ENCODE results near the gene JAG2. TPM values are rescaled to one million over a fixed set of nuclear protein-coding genes. Genes with fewer than 3 reads are reported as not detected.

The JAG2 gene
- total RNA-seq, 3 donors from 2014 or later (not counting 1 experiment from before 2014, with no cell fraction given), result 3.5 to 6.6 (median 6.1) TPM

DNA sequence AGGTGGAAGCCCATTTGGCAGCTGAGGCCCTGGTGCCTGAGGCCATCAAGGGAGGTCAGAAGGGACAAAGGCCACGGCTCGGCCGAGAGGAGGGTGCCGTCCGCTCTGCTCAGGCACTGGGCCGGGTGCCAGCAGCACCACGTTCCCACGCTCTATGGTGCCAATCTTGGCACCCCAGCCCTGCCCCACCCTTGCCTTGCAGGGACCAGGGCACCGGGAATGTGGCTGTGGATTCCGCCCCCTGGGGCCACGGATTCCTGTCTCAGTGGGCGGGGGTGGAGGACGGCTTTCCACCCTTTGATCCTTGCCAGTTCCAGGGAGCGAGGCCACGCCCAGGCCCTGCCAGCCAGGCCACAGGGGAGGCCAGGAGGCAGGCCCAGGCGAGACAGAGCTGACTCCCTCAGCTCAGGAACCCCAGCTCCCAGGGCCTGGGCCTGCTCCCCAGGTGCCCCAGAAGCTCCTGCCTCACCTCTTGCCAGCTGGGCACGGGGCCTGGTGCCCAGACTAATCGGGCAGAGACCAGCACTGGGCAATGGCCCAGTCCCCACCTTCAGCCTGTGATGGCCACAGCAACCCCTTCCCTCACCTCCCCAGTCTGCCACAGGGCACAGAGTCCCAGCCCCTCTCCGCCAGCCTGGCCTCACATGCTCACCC is 76.9 kb downstream of the JAG2 start:
- H3K36me3 ChIP-seq (ENCODE audit: control insufficient read depth, insufficient read depth, low read length), result no peaks in the 10 kb centered on the region
- ATAC-seq, result no peak
- no peak overlapping the region for H3K27ac ChIP-seq (ENCODE audit: low read length)
- H3K27me3 ChIP-seq (ENCODE audit: control insufficient read depth, insufficient read depth, low read length), result peaks cover 4% of the 10 kb centered on the region
- H3K9me3 ChIP-seq (ENCODE audit: control insufficient read depth, insufficient read depth, low read length), result no peaks in the 10 kb centered on the region
- TF ChIP-seq CTCF (IDR thresholded peaks at IDR 0.05), result no peak
- H3K27me3 Mint-ChIP-seq (ENCODE audit: low read depth in 2 of 2), result peaks cover 0 to 6% of the 10 kb centered on the region in 2 donors
- H3K4me3 Mint-ChIP-seq, result peak overlapping the region; percentile 37
- peak overlapping the region in 1 of 2 donors; percentile 84 for H3K27ac Mint-ChIP-seq
- H3K4me1 Mint-ChIP-seq, result peaks cover 6 to 43% of the 10 kb centered on the region in 2 donors
- H3K4me1 ChIP-seq (ENCODE audit: control insufficient read depth, insufficient read depth, low read length), result peaks cover 40% of the 10 kb centered on the region
- WGBS (ENCODE audit: insufficient coverage), result 90% methylated on average over 19 of the region's 19 CpGs
- intact Hi-C loops (cut with micrococcal nuclease), result loop anchor here (2.0 to 5.0 kb wide), 2 partner anchors 76 to 189 kb away; partner anchors contain the start of gene JAG2
- no peaks in the 10 kb centered on the region for H3K36me3 Mint-ChIP-seq
- H3K4me3 ChIP-seq (ENCODE audit: low read length), result no peak overlapping the region
- DNase-seq, result peak in 1 of 2 donors; percentile 33
- no peaks in the 10 kb centered on the region for H3K9me3 Mint-ChIP-seq

- Histone ChIP-seq H3K4me1 (ENCODE audit: control insufficient read depth, insufficient read depth, low read length) (peaks cover 46% of the 10 kb centered on the region), H3K4me3 (ENCODE audit: low read length) (no peak overlapping the region), H3K9me3 (ENCODE audit: control insufficient read depth, insufficient read depth, low read length) (no peaks in the 10 kb centered on the region), H3K27me3 (ENCODE audit: control insufficient read depth, insufficient read depth, low read length) (peaks cover 4% of the 10 kb centered on the region), H3K36me3 (ENCODE audit: control insufficient read depth, insufficient read depth, low read length) (no peaks in the 10 kb centered on the region), H3K27ac (ENCODE audit: low read length) (no peak overlapping the region)
- Mint-ChIP-seq H3K4me3 (no peak overlapping the region), H3K27me3 (ENCODE audit: low read depth in 2 of 2) (peaks cover 0 to 3% of the 10 kb centered on the region in 2 donors), H3K36me3 (no peaks in the 10 kb centered on the region), H3K27ac (no peak overlapping the region), H3K9me3 (no peaks in the 10 kb centered on the region), H3K4me1 (peaks cover 7 to 47% of the 10 kb centered on the region in 2 donors)
- DNase-seq (peak in 1 of 2 donors; percentile 32), ATAC-seq (no peak)
- intact Hi-C loops (cut with micrococcal nuclease), result loop anchor here (2.0 to 5.0 kb wide), 2 partner anchors 76 to 190 kb away; partner anchors contain the start of gene JAG2
- TF ChIP-seq CTCF (IDR thresholded peaks at IDR 0.05), result no peak
- WGBS (ENCODE audit: insufficient coverage), result 95% methylated on average over 9 of the region's 9 CpGs
These were observed 77.5 kb downstream of the JAG2 start for GRCh38 chr14:105091054-105091516.

Other genes starting within 250 kb of the JAG2 start
- 1 to 10 TPM; 1.7 to 7.2 (median 2.9) TPM for gene PLD4, start 243.9 kb downstream of the JAG2 start, total RNA-seq
- gene AHNAK2, start 190.4 kb downstream of the JAG2 start, total RNA-seq, result under 1 TPM in 1 of 3 donors, not detected in 2; 0.05 TPM
- gene CLBA1, start 183.0 kb downstream of the JAG2 start, total RNA-seq, result 1 to 10 TPM; 1.2 to 1.8 (median 1.3) TPM
- gene CDCA4, start 147.7 kb downstream of the JAG2 start, total RNA-seq, result 10 to 100 TPM; 10.3 to 20.7 (median 16.6) TPM
- 10 to 100 TPM; 18.2 to 30.3 (median 26.7) TPM for gene GPR132, start 103.3 kb downstream of the JAG2 start, total RNA-seq
- 10 to 100 TPM; 16.0 to 32.9 (median 22.8) TPM for gene NUDT14, start 12.5 kb upstream of the JAG2 start, total RNA-seq
- gene BTBD6, start 79.8 kb upstream of the JAG2 start, total RNA-seq, result 10 to 100 TPM; 30.9 to 48.7 (median 44.2) TPM
- 10 to 100 TPM; 82.4 to 92.7 (median 87.4) TPM for gene BRF1, start 132.2 kb upstream of the JAG2 start, total RNA-seq
- gene PACS2, start 146.0 kb upstream of the JAG2 start, total RNA-seq, result 10 to 100 TPM; 58.4 to 76.5 (median 69.2) TPM
- gene TEX22, start 229.8 kb upstream of the JAG2 start, total RNA-seq, result 1 to 10 TPM in 2 of 3 donors, under 1 TPM in 1; 0.23 to 1.9 (median 1.8) TPM

Data from natural killer cell (primary cell).